Activated T-helper 2 cell treated with anti-CD3 and anti-CD28 coated beads, Interferon-gamma antibody, Interleukin-2, Interleukin-4, amounts not matched to agents 10 μg/mL and 5 μg/mL and 100 μg/mL, durations not matched to agents 14 hours and 24 hours and 36 hours (primary cell): ENCODE measurements around the gene MFAP4. TPM values are rescaled to one million over a fixed set of nuclear protein-coding genes. Genes with fewer than 3 reads are reported as not detected.
A peak's percentile ranks its signal among the peaks of the same experiment; 100 is the strongest.

Source experiments
- DNase-seq: peaks from one replicate; pipeline ENCODE4 v3.0.0; 2021; ENCODE audit warnings: low spot score
- H3K27ac Mint-ChIP-seq: one replicate; pipeline ENCODE4 v1.8.0; 2021; ENCODE audit warnings: mixed read lengths
- H3K27me3 Mint-ChIP-seq: one replicate; pipeline ENCODE4 v1.8.0; 2021; ENCODE audit warnings: low read depth, mixed read lengths
- H3K36me3 Mint-ChIP-seq: one replicate; pipeline ENCODE4 v1.8.0; 2021; ENCODE audit warnings: low read depth, mixed read lengths
- H3K4me1 Mint-ChIP-seq: one replicate; pipeline ENCODE4 v1.8.0; 2021; ENCODE audit warnings: low read depth, mixed read lengths
- H3K4me3 Mint-ChIP-seq: one replicate; pipeline ENCODE4 v1.8.0; 2021; ENCODE audit warnings: low read depth, mild to moderate bottlenecking, moderate library complexity, mixed read lengths
- H3K9me3 Mint-ChIP-seq: one replicate; pipeline ENCODE4 v1.8.0; 2021; ENCODE audit warnings: mixed read lengths
- intact Hi-C: fragments of 100-400 bp; cut with micrococcal nuclease; formaldehyde crosslinking; loops from one replicate; pipeline ENCODE4 v1.15.1; 2023
- total RNA-seq: library from RNA; stranded (reverse); gene quantifications from 2 replicates; pipeline ENCODE4 v1.2.3, GENCODE V29; 2022

MFAP4 gene
- total RNA-seq, 1 donor from 2014 or later = not detected

DNA sequence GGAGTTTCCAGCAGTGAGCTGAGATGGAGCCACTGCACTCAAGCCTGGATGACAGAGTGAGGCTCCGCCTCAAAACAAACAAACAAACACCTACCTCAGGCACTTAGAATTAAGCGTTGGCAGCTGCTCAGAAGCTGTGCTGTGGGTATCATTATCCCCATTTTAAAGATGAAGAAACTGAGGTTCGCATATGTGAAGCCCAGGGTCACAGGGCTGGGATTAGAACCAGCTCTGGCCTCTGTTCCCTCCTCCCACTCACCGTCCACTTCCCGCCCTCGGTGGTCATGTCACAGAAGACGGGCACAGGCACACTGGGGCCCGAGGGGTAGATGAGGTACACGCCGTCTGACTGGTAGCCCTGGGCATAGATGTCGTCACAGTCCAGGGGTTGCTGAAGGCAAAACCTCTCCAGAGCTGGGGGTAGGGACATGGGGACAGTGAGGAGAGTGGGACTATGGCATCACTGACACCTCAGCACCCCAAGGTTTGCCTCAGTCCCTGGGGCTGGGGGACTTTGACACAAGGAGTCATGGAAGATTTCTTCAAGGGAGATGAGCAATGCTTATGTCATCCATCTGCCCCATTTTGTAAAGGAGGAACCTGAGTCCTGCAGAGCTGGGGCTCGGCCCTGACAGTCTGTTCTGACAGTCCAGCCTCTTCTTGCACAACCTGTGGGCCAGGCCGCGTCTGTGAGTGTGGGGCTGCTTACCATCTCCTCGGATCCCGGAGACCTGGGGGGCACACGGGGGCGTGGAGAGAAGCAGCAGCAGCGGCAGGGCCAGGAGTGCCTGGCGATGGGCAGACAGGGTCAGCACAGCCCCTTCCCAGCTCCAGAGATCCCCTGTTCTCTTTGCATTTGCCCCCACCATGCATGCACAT, 700 bp downstream of the MFAP4 start:
- Mint-ChIP-seq H3K27me3 (peaks cover 16% of the 10 kb centered on the region), H3K4me1 (peaks cover 4% of the 10 kb centered on the region), H3K9me3 (no peaks in the 10 kb centered on the region), H3K36me3 (peaks cover 25% of the 10 kb centered on the region), H3K4me3 (no peak overlapping the region), H3K27ac (no peak overlapping the region)
- intact Hi-C loops = no loop called here
- no peak for DNase-seq

GRCh38 chr17:19385521-19385983, 1.4 kb downstream of the MFAP4 start:
- H3K27me3 Mint-ChIP-seq = peaks cover 16% of the 10 kb centered on the region
- H3K36me3 Mint-ChIP-seq = peaks cover 31% of the 10 kb centered on the region
- no peak for DNase-seq
- H3K4me3 Mint-ChIP-seq = no peak overlapping the region
- H3K9me3 Mint-ChIP-seq = no peaks in the 10 kb centered on the region
- H3K27ac Mint-ChIP-seq = no peak overlapping the region
- intact Hi-C loops = no loop called here
- H3K4me1 Mint-ChIP-seq = peaks cover 4% of the 10 kb centered on the region

GRCh38 chr17:19384723-19385391, 2.1 kb downstream of the MFAP4 start:
- DNase-seq = no peak
- H3K4me3 Mint-ChIP-seq = no peak overlapping the region
- intact Hi-C loops = no loop called here

GRCh38 chr17:19383681-19384470, 3.1 kb downstream of the MFAP4 start:
- peaks cover 7% of the 10 kb centered on the region for H3K4me1 Mint-ChIP-seq
- H3K27ac Mint-ChIP-seq = no peak overlapping the region
- intact Hi-C loops = no loop called here
- peaks cover 4% of the 10 kb centered on the region for H3K27me3 Mint-ChIP-seq
- DNase-seq = no peak
- no peak overlapping the region for H3K4me3 Mint-ChIP-seq
- H3K36me3 Mint-ChIP-seq = peaks cover 42% of the 10 kb centered on the region
- H3K9me3 Mint-ChIP-seq = no peaks in the 10 kb centered on the region

More at GRCh38 chr17:19384723-19385391, 2.1 kb downstream of the MFAP4 start:
- H3K4me1 Mint-ChIP-seq = peaks cover 4% of the 10 kb centered on the region
- peaks cover 38% of the 10 kb centered on the region for H3K36me3 Mint-ChIP-seq
- no peaks in the 10 kb centered on the region for H3K9me3 Mint-ChIP-seq
- no peak overlapping the region for H3K27ac Mint-ChIP-seq
- H3K27me3 Mint-ChIP-seq = peaks cover 14% of the 10 kb centered on the region

- peaks cover 7% of the 10 kb centered on the region for H3K4me1 Mint-ChIP-seq
- H3K9me3 Mint-ChIP-seq = no peaks in the 10 kb centered on the region
- H3K4me3 Mint-ChIP-seq = no peak overlapping the region
- H3K27me3 Mint-ChIP-seq = peaks cover under 1% of the 10 kb centered on the region
- intact Hi-C loops = no loop called here
- no peak for DNase-seq
- H3K36me3 Mint-ChIP-seq = peaks cover 42% of the 10 kb centered on the region
- no peak overlapping the region for H3K27ac Mint-ChIP-seq
These were observed 4.2 kb downstream of the MFAP4 start for GRCh38 chr17:19382531-19383444.

- H3K27me3 Mint-ChIP-seq = no peaks in the 10 kb centered on the region
- DNase-seq = no peak
- no peak overlapping the region for H3K27ac Mint-ChIP-seq
- intact Hi-C loops = no loop called here
- no peak overlapping the region for H3K4me3 Mint-ChIP-seq
- peaks cover 9% of the 10 kb centered on the region for H3K4me1 Mint-ChIP-seq
- H3K36me3 Mint-ChIP-seq = peaks cover 42% of the 10 kb centered on the region
- no peaks in the 10 kb centered on the region for H3K9me3 Mint-ChIP-seq
These were observed 5.1 kb downstream of the MFAP4 start for GRCh38 chr17:19381741-19382444.

DNA sequence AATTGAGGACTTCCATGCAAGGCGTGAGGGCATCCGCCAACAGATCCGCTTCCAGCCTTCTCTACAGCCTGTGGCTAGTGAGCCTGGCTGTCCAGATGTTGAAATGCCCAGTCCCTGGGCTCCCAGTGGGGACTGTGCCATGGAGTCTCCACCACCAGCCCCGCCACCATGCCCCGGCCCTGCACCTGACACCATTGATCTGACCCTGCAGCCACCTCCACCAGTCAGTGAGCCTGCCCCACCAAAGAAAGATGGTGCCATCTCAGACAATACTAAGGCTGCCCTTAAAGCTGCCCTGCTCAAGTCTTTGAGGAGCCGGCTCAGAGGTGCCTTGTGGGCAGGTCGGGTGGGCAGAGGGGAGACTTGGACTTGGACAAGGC, 5.6 kb downstream of the MFAP4 start:
- peaks cover 42% of the 10 kb centered on the region for H3K36me3 Mint-ChIP-seq
- H3K27me3 Mint-ChIP-seq = no peaks in the 10 kb centered on the region
- DNase-seq = no peak
- no peak overlapping the region for H3K4me3 Mint-ChIP-seq
- H3K4me1 Mint-ChIP-seq = peaks cover 11% of the 10 kb centered on the region
- no peak overlapping the region for H3K27ac Mint-ChIP-seq
- no peaks in the 10 kb centered on the region for H3K9me3 Mint-ChIP-seq
- intact Hi-C loops = no loop called here

DNA sequence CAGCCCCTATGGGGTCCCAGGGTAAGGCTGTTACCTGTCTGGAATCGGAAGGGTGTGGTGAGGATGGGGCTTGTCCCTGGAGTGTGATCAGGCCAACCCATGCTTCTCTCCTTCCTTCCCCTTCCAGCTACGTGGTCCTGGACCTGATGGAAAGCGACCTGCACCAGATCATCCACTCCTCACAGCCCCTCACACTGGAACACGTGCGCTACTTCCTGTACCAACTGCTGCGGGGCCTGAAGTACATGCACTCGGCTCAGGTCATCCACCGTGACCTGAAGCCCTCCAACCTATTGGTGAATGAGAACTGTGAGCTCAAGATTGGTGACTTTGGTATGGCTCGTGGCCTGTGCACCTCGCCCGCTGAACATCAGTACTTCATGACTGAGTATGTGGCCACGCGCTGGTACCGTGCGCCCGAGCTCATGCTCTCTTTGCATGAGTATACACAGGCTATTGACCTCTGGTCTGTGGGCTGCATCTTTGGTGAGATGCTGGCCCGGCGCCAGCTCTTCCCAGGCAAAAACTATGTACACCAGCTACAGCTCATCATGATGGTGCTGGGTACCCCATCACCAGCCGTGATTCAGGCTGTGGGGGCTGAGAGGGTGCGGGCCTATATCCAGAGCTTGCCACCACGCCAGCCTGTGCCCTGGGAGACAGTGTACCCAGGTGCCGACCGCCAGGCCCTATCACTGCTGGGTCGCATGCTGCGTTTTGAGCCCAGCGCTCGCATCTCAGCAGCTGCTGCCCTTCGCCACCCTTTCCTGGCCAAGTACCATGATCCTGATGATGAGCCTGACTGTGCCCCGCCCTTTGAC, 6.3 kb downstream of the MFAP4 start:
- Mint-ChIP-seq H3K9me3 (no peaks in the 10 kb centered on the region), H3K4me1 (peaks cover 14% of the 10 kb centered on the region), H3K4me3 (peak overlapping the region; percentile 17), H3K36me3 (peaks cover 42% of the 10 kb centered on the region), H3K27ac (no peak overlapping the region), H3K27me3 (no peaks in the 10 kb centered on the region)
- DNase-seq = no peak
- intact Hi-C loops = no loop called here

DNA sequence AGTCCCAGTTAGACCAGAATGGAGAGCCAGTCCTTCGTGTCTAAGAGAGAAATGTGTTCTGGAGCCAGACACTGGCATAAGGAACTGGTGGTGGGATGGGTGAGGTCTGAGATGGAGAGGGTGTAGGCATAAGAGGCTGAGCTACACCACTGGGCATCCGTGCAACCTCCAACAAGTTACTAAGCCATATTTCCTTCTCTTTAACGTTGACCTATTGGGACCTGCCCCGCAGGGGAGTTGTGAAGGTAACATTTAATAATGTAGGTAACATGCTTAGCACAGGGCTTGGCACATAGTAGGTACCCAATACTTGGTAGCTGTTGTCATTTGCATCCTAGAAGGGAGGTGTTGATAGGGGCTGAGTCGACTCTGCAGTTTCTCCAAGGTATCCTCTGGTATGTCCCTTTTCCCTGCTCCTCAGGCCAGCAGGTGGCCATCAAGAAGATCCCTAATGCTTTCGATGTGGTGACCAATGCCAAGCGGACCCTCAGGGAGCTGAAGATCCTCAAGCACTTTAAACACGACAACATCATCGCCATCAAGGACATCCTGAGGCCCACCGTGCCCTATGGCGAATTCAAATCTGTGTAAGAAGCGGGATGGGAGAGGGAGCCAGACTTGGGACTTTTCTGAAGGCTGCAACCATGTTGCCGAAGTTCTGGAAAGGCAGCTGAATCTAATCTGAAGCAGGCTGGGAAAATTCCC, 7.5 kb downstream of the MFAP4 start:
- Mint-ChIP-seq H3K27ac (peak overlapping the region; percentile 46), H3K9me3 (no peaks in the 10 kb centered on the region), H3K27me3 (no peaks in the 10 kb centered on the region), H3K36me3 (peaks cover 35% of the 10 kb centered on the region), H3K4me1 (peaks cover 15% of the 10 kb centered on the region), H3K4me3 (peak overlapping the region; percentile 98)
- no peak for DNase-seq
- intact Hi-C loops = loop anchor here (5.0 to 10.0 kb wide), 4 partner anchors 128 to 1192 kb away; partner anchors contain the start of gene ALDH3A2

GRCh38 chr17:19378416-19379360, 8.3 kb downstream of the MFAP4 start, which contains the start of gene MAPK7:
TSS of gene MAPK7 (plus strand) at chr17:19378498. CDS start at chr17:19378901, 403 bp downstream.
- DNase-seq = no peak
- intact Hi-C loops = loop anchor here (1.0 to 10.0 kb wide), 5 partner anchors 16 to 1191 kb away; partner anchors contain the start of genes ALDH3A2 and B9D1
- Mint-ChIP-seq H3K36me3 (peaks cover 26% of the 10 kb centered on the region), H3K9me3 (no peaks in the 10 kb centered on the region), H3K27me3 (no peaks in the 10 kb centered on the region), H3K27ac (peak within 1 kb of the TSS; percentile 97), H3K4me1 (peaks cover 21% of the 10 kb centered on the region), H3K4me3 (peak within 1 kb of the TSS; percentile 98)
